Activated CD8-positive, alpha-beta T cell treated with anti-CD3 and anti-CD28 coated beads for 36 hours (primary cell): ENCODE measurements around the gene SORL1. TPM values are rescaled to one million over a fixed set of nuclear protein-coding genes. Genes with fewer than 3 reads are reported as not detected.

ENCODE experiments used
- ATAC-seq: fragments of 200-7000 bp; cut with Tn5 transposase; one replicate; pipeline ENCODE4 v1.10.0; 2021; ENCODE audit warnings: mild to moderate bottlenecking, moderate library complexity
- CTCF ChIA-PET: fragments of 350-600 bp; sonication (Branson Sonifier 250); formaldehyde crosslinking; loops from one replicate; lab custom pipeline; 2021; ENCODE audit warnings: antibody characterized with exemption; lab: Charles Lee
- POLR2A ChIA-PET: fragments of 350-600 bp; sonication (Branson Sonifier 250); formaldehyde crosslinking; loops from one replicate; lab custom pipeline; 2021; ENCODE audit warnings: antibody characterized with exemption; lab: Charles Lee
- DNase-seq: peaks from one replicate; pipeline ENCODE4 v3.0.0-alpha.2; 2020
- H3K27ac Mint-ChIP-seq: one replicate; pipeline ENCODE4 v1.8.0; 2021; ENCODE audit warnings: mild to moderate bottlenecking, mixed read lengths
- H3K27me3 Mint-ChIP-seq: one replicate; pipeline ENCODE4 v1.8.0; 2021; ENCODE audit warnings: mixed read lengths
- H3K36me3 Mint-ChIP-seq: one replicate; pipeline ENCODE4 v1.8.0; 2021; ENCODE audit warnings: low read depth, mixed read lengths
- H3K4me1 Mint-ChIP-seq: one replicate; pipeline ENCODE4 v1.8.0; 2021; ENCODE audit warnings: low read depth, mixed read lengths
- H3K4me3 Mint-ChIP-seq: one replicate; pipeline ENCODE4 v1.8.0; 2021; ENCODE audit warnings: mild to moderate bottlenecking, moderate library complexity, mixed read lengths
- H3K9me3 Mint-ChIP-seq: one replicate; pipeline ENCODE4 v1.8.0; 2021; ENCODE audit warnings: mixed read lengths
- CTCF ChIP-seq: fragments of 200-600 bp; IDR thresholded peaks from one replicate; pipeline ENCODE4 v1.8.0; 2022; ENCODE audit warnings: antibody characterized with exemption, mild to moderate bottlenecking
- intact Hi-C: fragments of 100-400 bp; cut with micrococcal nuclease; formaldehyde crosslinking; loops from one replicate; pipeline ENCODE4 v1.10.0; 2022
- total RNA-seq, 2 experiments: library from RNA; stranded (reverse); gene quantifications; one replicate each; pipeline ENCODE4 v1.2.3, GENCODE V29; 2021

Gene SORL1
- total RNA-seq, 2 experiments from 2014 or later = 61.1 to 64.6 TPM

DNA sequence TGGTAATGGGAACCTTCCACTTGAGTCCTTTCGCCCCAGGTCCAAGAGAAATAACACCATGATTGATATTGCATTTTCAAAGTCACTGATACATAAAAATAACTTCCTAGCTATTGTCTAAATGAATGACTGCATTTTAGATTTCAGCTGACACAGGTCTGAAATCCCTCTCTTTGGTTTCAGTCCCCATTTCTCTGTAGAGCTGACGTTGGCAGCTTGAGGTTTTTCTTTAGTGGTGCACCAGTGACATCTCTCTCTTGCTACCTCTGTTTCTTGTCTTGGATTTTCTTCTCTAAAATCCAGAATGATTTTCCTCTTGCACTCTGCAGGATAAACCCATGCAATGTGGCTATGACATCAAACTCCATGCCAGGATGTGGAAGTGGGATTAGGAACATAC is 31.7 kb upstream of the SORL1 start:
- no peak overlapping the region for H3K27ac Mint-ChIP-seq
- TF ChIP-seq CTCF = no peak
- H3K4me3 Mint-ChIP-seq = no peak overlapping the region
- H3K27me3 Mint-ChIP-seq = no peaks in the 10 kb centered on the region
- H3K4me1 Mint-ChIP-seq = peaks cover 66% of the 10 kb centered on the region
- CTCF ChIA-PET = interaction anchor here (0.9 to 1.2 kb wide), 4 partner anchors 9 to 101 kb away, joined by 3 to 4 read pairs (median 3); no protein-coding TSS in a partner anchor
- intact Hi-C loops = loop anchor here (5.0 kb wide), 1 partner anchor 93 kb away; no protein-coding TSS in a partner anchor
- H3K9me3 Mint-ChIP-seq = peaks cover 8% of the 10 kb centered on the region
- no peaks in the 10 kb centered on the region for H3K36me3 Mint-ChIP-seq
- no peak for DNase-seq
- peak; percentile 22 for ATAC-seq
- POLR2A ChIA-PET = interaction anchor here (0.9 kb wide), 1 partner anchor 32 kb away, joined by 3 read pairs; the partner anchor contains the start of gene SORL1-AS1

GRCh38 chr11:121421149-121421901 is 30.8 kb upstream of the SORL1 start:
- Mint-ChIP-seq H3K27me3 (no peaks in the 10 kb centered on the region), H3K4me3 (no peak overlapping the region), H3K9me3 (peaks cover 8% of the 10 kb centered on the region), H3K27ac (no peak overlapping the region), H3K36me3 (no peaks in the 10 kb centered on the region), H3K4me1 (peaks cover 61% of the 10 kb centered on the region)
- ATAC-seq (no peak), DNase-seq (no peak)
- no peak for TF ChIP-seq CTCF
- intact Hi-C loops = loop anchor here (5.0 kb wide), 1 partner anchor 94 kb away; no protein-coding TSS in a partner anchor
- CTCF ChIA-PET = interaction anchor here (0.8 to 1.2 kb wide), 3 partner anchors 30 to 102 kb away, joined by 3 to 4 read pairs (median 3); no protein-coding TSS in a partner anchor
- POLR2A ChIA-PET = no interaction called here

DNA sequence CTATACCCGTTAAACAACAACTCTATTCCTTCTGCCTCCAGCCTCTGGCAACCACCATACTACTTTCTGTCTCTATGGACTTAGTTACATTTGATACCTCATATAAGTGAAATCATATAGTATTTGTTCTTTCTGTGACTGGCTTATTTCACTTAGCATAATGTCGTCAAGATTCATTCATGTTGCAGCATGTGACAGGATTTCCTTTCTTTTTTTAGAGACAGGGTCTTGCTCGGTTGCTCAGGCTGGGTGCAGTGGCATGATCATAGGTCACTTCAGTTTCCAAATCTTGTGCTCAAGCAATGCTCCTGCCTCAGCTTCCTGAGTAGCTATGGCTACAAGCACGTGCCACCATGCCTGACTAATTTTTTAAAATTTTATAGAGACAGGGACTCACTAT is 29.4 kb upstream of the SORL1 start:
- Mint-ChIP-seq H3K9me3 (peaks cover 8% of the 10 kb centered on the region), H3K4me3 (no peak overlapping the region), H3K36me3 (no peaks in the 10 kb centered on the region), H3K27ac (no peak overlapping the region), H3K4me1 (peaks cover 56% of the 10 kb centered on the region), H3K27me3 (no peaks in the 10 kb centered on the region)
- CTCF ChIA-PET = no interaction called here
- ATAC-seq (no peak), DNase-seq (no peak)
- TF ChIP-seq CTCF = no peak
- intact Hi-C loops = loop anchor here (5.0 kb wide), 1 partner anchor 95 kb away; no protein-coding TSS in a partner anchor
- POLR2A ChIA-PET = no interaction called here

- DNase-seq (no peak), ATAC-seq (no peak)
- TF ChIP-seq CTCF = no peak
- Mint-ChIP-seq H3K4me1 (peaks cover 32% of the 10 kb centered on the region), H3K4me3 (no peak overlapping the region), H3K27me3 (no peaks in the 10 kb centered on the region), H3K36me3 (no peaks in the 10 kb centered on the region), H3K9me3 (peaks cover 8% of the 10 kb centered on the region), H3K27ac (no peak overlapping the region)
- intact Hi-C loops = no loop called here
- ChIA-PET POLR2A (no interaction called here), CTCF (no interaction called here)
Observed at GRCh38 chr11:121425828-121426227, 26.3 kb upstream of the SORL1 start.
